ENCODE measurements around the gene LDLRAD3. TPM values are rescaled to one million over a fixed set of nuclear protein-coding genes. Genes with fewer than 3 reads are reported as not detected.

Gene LDLRAD3
- total and polyA plus RNA-seq, 3 donors from 2014 or later = 7.1 to 14.6 (median 12.0) TPM

GRCh38 chr11:36035999-36036398, 92.1 kb downstream of the LDLRAD3 start:
- TF ChIP-seq POLR2A (IDR thresholded peaks at IDR 0.05) = no peak
- TF ChIP-seq, protein P1, sequence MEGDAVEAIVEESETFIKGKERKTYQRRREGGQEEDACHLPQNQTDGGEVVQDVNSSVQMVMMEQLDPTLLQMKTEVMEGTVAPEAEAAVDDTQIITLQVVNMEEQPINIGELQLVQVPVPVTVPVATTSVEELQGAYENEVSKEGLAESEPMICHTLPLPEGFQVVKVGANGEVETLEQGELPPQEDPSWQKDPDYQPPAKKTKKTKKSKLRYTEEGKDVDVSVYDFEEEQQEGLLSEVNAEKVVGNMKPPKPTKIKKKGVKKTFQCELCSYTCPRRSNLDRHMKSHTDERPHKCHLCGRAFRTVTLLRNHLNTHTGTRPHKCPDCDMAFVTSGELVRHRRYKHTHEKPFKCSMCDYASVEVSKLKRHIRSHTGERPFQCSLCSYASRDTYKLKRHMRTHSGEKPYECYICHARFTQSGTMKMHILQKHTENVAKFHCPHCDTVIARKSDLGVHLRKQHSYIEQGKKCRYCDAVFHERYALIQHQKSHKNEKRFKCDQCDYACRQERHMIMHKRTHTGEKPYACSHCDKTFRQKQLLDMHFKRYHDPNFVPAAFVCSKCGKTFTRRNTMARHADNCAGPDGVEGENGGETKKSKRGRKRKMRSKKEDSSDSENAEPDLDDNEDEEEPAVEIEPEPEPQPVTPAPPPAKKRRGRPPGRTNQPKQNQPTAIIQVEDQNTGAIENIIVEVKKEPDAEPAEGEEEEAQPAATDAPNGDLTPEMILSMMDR (IDR thresholded peaks at IDR 0.05) = no peak
- DNase-seq = no peak
- intact Hi-C loops (cut with DNase I; ENCODE audit: low total_unique reads) = no loop called here
- WGBS, 2 donors = 78 to 89% methylated on average over 7 to 9 of the region's 9 CpGs
- Histone ChIP-seq H3K4me3 (no peak overlapping the region), H3K9me3 (no peaks in the 10 kb centered on the region), H3K27ac (no peak overlapping the region), H3K4me1 (peaks cover 14% of the 10 kb centered on the region), H3K27me3 (no peaks in the 10 kb centered on the region), H3K36me3 (ENCODE audit: low read depth, missing control alignments) (no peaks in the 10 kb centered on the region)

GRCh38 chr11:36037031-36037430, 93.2 kb downstream of the LDLRAD3 start:
- WGBS, 2 donors = 52 to 59% methylated on average over 6 to 7 of the region's 7 CpGs
- intact Hi-C loops (cut with DNase I; ENCODE audit: low total_unique reads) = no loop called here

DNA sequence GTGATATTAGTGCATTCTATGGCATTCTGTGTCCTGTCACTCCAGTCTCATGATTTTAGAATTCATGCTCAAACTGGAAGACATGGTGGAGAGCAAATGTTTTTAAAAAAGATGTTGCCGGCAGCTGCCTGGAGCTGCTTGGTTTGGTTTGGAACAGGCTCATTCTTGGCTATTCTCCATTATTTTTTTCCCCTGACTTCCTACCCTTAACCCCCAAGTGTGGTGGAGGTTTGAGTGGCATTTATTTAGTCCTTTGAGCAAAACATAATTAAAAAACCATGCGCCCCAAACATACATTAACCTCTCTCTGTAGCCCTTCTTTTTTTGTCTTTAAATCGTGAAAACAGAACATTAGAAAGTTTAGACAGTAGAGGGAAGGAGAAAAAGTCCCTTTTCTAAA, 94.7 kb downstream of the LDLRAD3 start:
- Histone ChIP-seq H3K4me3 (no peak overlapping the region), H3K9me3 (no peaks in the 10 kb centered on the region), H3K27ac (no peak overlapping the region), H3K36me3 (ENCODE audit: low read depth, missing control alignments) (no peaks in the 10 kb centered on the region), H3K4me1 (peaks cover 14% of the 10 kb centered on the region), H3K27me3 (no peaks in the 10 kb centered on the region)
- TF ChIP-seq, protein P1 (IDR thresholded peaks at IDR 0.05) = no peak
- no peak for TF ChIP-seq POLR2A (IDR thresholded peaks at IDR 0.05)
- 54 to 73% methylated on average over 3 of the region's 3 CpGs for WGBS, 2 donors
- DNase-seq = no peak
- intact Hi-C loops (cut with DNase I; ENCODE audit: low total_unique reads) = no loop called here

More at GRCh38 chr11:36037031-36037430, 93.2 kb downstream of the LDLRAD3 start:
- Histone ChIP-seq H3K4me1 (peaks cover 14% of the 10 kb centered on the region), H3K9me3 (no peaks in the 10 kb centered on the region), H3K4me3 (no peak overlapping the region), H3K27me3 (no peaks in the 10 kb centered on the region), H3K27ac (no peak overlapping the region), H3K36me3 (ENCODE audit: low read depth, missing control alignments) (no peaks in the 10 kb centered on the region)
- DNase-seq = peak; percentile 36
- TF ChIP-seq POLR2A (IDR thresholded peaks at IDR 0.05) = no peak
- TF ChIP-seq, protein P1 (IDR thresholded peaks at IDR 0.05) = no peak

- no peaks in the 10 kb centered on the region for H3K27me3 ChIP-seq
- H3K36me3 ChIP-seq (ENCODE audit: low read depth, missing control alignments) = no peaks in the 10 kb centered on the region
- no peak for TF ChIP-seq POLR2A (IDR thresholded peaks at IDR 0.05)
- TF ChIP-seq, protein P1 (IDR thresholded peaks at IDR 0.05) = no peak
- H3K4me1 ChIP-seq = peaks cover 14% of the 10 kb centered on the region
- intact Hi-C loops (cut with DNase I; ENCODE audit: low total_unique reads) = no loop called here
- H3K27ac ChIP-seq = no peak overlapping the region
- no peak for DNase-seq
- no peaks in the 10 kb centered on the region for H3K9me3 ChIP-seq
- WGBS, 2 donors = 57 to 69% methylated on average over 4 of the region's 4 CpGs
- H3K4me3 ChIP-seq = no peak overlapping the region
Observed at GRCh38 chr11:36039471-36039870, 95.6 kb downstream of the LDLRAD3 start.

DNA sequence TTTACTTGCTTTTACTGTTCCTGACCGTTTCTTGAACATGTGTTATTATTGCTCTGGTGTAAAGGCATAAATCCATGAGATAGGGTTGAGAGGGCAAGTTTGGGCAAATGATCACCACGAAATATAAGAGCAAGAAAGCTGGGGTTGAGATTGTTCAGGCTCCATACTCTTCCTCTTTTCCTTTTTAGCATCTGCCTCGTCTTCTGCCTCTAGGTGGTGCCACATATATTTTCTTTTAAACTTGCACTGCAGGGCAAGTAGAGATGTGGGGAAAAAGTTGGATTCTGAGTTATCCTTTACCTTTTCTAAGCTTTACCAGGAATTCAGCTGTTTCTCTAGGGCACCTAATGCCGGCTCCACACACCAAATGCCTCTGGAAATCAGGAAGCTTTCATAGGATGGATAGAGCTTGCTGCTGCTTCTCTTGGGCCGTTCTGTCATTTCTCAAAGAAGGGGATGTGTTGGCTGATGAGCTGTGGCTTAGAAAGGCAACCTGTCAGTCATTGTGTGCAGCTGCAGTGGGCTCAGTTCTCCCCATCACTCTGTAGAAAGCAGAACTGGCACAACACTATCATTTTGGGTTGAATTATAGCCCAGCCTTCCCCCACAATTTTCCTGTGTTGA, 98.2 kb downstream of the LDLRAD3 start:
- DNase-seq = no peak
- intact Hi-C loops (cut with DNase I; ENCODE audit: low total_unique reads) = no loop called here

More for the DNA sequence above, 98.2 kb downstream of the LDLRAD3 start:
- Histone ChIP-seq H3K4me3 (no peak overlapping the region), H3K27ac (no peak overlapping the region), H3K27me3 (no peaks in the 10 kb centered on the region), H3K4me1 (peaks cover 8% of the 10 kb centered on the region), H3K9me3 (no peaks in the 10 kb centered on the region), H3K36me3 (ENCODE audit: low read depth, missing control alignments) (no peaks in the 10 kb centered on the region)
- 72 to 74% methylated on average over 5 of the region's 5 CpGs for WGBS, 2 donors
- TF ChIP-seq POLR2A (IDR thresholded peaks at IDR 0.05) = no peak
- TF ChIP-seq, protein P1 (IDR thresholded peaks at IDR 0.05) = peak in 2 of 3 experiments; percentile 15 to 37
